NT2/D1 (cell line): ENCODE data around the gene CACNA1E.

Experiments
- SUZ12 ChIP-seq: IDR thresholded peaks from 2 replicates; pipeline ENCODE4 v1.6.1; 2011; ENCODE audit not compliant: insufficient read length, insufficient read depth; ENCODE audit errors: extremely low read depth
- YY1 ChIP-seq: IDR thresholded peaks from 2 replicates; pipeline ENCODE4 v1.6.1; 2011; ENCODE audit not compliant: insufficient read length, insufficient read depth
- ZNF274 ChIP-seq: IDR thresholded peaks from 2 replicates; pipeline ENCODE4 v1.6.1; 2011; ENCODE audit warnings: mild to moderate bottlenecking, low read depth, low read length

- TF ChIP-seq YY1, result no peak
- TF ChIP-seq SUZ12, result no peak
- no peak for TF ChIP-seq ZNF274
Observed at GRCh38 chr1:181767001-181767708, 283.8 kb downstream of the CACNA1E start.
